Naive thymus-derived CD8-positive, alpha-beta T cell (primary cell): ENCODE results near the gene NOXO1. TPM values are rescaled to one million over a fixed set of nuclear protein-coding genes. Genes with fewer than 3 reads are reported as not detected.
"Not testable (repeated sequence)": the region's sequence is repeated elsewhere in the genome, so short reads cannot be mapped to it uniquely, and the experiment has no call there.

Experiments used
- ATAC-seq, 2 donors: fragments of 150-1000 bp; cut with Tn5 transposase in 1 of 2; sonication (Bioruptor Pico), chemical (Tn5 transposase) in 1 of 2; 1 replicate in 1 of 2; 2 replicates in 1 of 2; pipeline ENCODE4 v1.10.0; 2021; ENCODE audit warnings: mild to moderate bottlenecking in 2 of 2, moderate library complexity in 2 of 2
- POLR2A ChIA-PET: fragments of 350-600 bp; sonication (Branson Sonifier 250); formaldehyde crosslinking; loops from one replicate; lab custom pipeline; 2021; ENCODE audit warnings: antibody characterized with exemption; lab: Charles Lee
- DNase-seq, 10 donors: peaks; one replicate each; pipeline versions ENCODE4 v3.0.0 to v3.0.0-alpha.2; 2020 to 2022
- H3K27ac Mint-ChIP-seq, 10 donors: one replicate each; pipeline ENCODE4 v1.8.0; 2020 to 2022; ENCODE audit warnings: mild to moderate bottlenecking in 10 of 10, mixed read lengths in 10 of 10, moderate library complexity in 4 of 10, inconsistent platforms in 1 of 10
- H3K27me3 Mint-ChIP-seq, 5 donors: one replicate each; pipeline ENCODE4 v1.8.0; 2021 to 2022; ENCODE audit warnings: mixed read lengths in 5 of 5
- H3K36me3 Mint-ChIP-seq, 3 donors: one replicate each; pipeline ENCODE4 v1.8.0; 2020 to 2022; ENCODE audit warnings: mixed read lengths in 3 of 3, mild to moderate bottlenecking in 2 of 3, inconsistent platforms in 1 of 3
- H3K4me1 Mint-ChIP-seq, 4 donors: one replicate each; pipeline ENCODE4 v1.8.0; 2021 to 2022; ENCODE audit warnings: mixed read lengths in 4 of 4
- H3K4me3 Mint-ChIP-seq, 10 donors: one replicate each; pipeline ENCODE4 v1.8.0; 2020 to 2022; ENCODE audit warnings: mild to moderate bottlenecking in 10 of 10, mixed read lengths in 10 of 10, moderate library complexity in 6 of 10, inconsistent platforms in 1 of 10
- H3K9me3 Mint-ChIP-seq, 9 donors: one replicate each; pipeline ENCODE4 v1.8.0; 2020 to 2022; ENCODE audit warnings: mixed read lengths in 9 of 9, mild to moderate bottlenecking in 3 of 9, inconsistent platforms in 1 of 9, moderate library complexity in 1 of 9
- polyA plus RNA-seq, 3 donors: library from polyadenylated mRNA; unstranded; fragments of 300-500 nt; fragmentation: Illumina TruSeq; gene quantifications; one replicate each; pipeline ENCODE4 v1.2.3, GENCODE V29; 2021
- total RNA-seq, 8 experiments: library from RNA in 2 of 8; stranded (reverse) in 2 of 8; gene quantifications; one replicate each; pipeline ENCODE4 v1.2.3 and lab custom pipeline; 2021 to 2026

NOXO1 gene
- total and polyA plus RNA-seq, 5 experiments from 2014 or later: 1.3 to 2.3 TPM; not detected in 3

- Mint-ChIP-seq H3K9me3 (no peaks in the 10 kb centered on the region), H3K36me3 (peaks cover 0 to 9% (median 2%) of the 10 kb centered on the region in 3 donors), H3K27ac (no peak overlapping the region), H3K27me3 (no peaks in the 10 kb centered on the region), H3K4me1 (peaks cover 0 to 24% (median 15%) of the 10 kb centered on the region in 4 donors), H3K4me3 (peak overlapping the region in 2 of 10 donors; percentile 20 to 36)
- POLR2A ChIA-PET: interaction anchor here (0.7 to 1.5 kb wide), 5 partner anchors 24 to 215 kb away, joined by 3 to 5 read pairs (median 3); partner anchors contain the start of genes RPS2 and TRAF7
- no peak for DNase-seq
- no peak for ATAC-seq
These were observed 40.8 kb downstream of the NOXO1 start for GRCh38 chr16:1940273-1941161.

DNA sequence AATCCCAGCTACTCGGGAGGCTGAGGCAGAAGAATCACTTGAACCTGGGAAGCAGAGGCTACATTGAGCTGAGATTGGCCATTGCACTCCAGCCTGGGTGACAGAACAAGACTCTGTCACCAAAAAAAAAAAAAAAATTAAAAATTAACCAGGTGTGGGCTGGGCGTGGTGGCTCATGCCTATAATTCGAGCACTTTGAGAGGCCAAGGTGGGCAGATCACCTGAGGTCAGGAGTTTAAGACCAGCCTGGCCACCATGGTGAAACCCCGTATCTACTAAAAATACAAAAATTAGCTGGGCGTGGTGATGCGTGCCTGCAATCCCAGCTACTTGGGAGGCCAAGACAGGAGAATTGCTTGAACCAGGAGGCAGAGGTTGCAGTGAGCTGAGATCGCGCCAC, 41.4 kb downstream of the NOXO1 start:
- POLR2A ChIA-PET: interaction anchor here (0.6 to 1.0 kb wide), 6 partner anchors 25 to 645 kb away, joined by 3 to 5 read pairs (median 3); partner anchors contain the start of gene RPS2
- not testable (repeated sequence) for H3K27me3 Mint-ChIP-seq, DNase-seq, H3K27ac Mint-ChIP-seq, ATAC-seq, H3K4me3 Mint-ChIP-seq, H3K36me3 Mint-ChIP-seq, H3K9me3 Mint-ChIP-seq
- peaks cover 0 to 24% (median 15%) of the 10 kb centered on the region in 4 donors for H3K4me1 Mint-ChIP-seq

- Mint-ChIP-seq H3K27me3 (no peaks in the 10 kb centered on the region), H3K27ac (no peak overlapping the region), H3K36me3 (peaks cover 0 to 9% (median 2%) of the 10 kb centered on the region in 3 donors), H3K4me3 (no peak overlapping the region), H3K4me1 (peaks cover 0 to 24% (median 14%) of the 10 kb centered on the region in 4 donors), H3K9me3 (no peaks in the 10 kb centered on the region)
- ATAC-seq (no peak), DNase-seq (no peak)
- POLR2A ChIA-PET: no interaction called here
These were observed 42.4 kb downstream of the NOXO1 start for GRCh38 chr16:1938910-1939309.

DNA sequence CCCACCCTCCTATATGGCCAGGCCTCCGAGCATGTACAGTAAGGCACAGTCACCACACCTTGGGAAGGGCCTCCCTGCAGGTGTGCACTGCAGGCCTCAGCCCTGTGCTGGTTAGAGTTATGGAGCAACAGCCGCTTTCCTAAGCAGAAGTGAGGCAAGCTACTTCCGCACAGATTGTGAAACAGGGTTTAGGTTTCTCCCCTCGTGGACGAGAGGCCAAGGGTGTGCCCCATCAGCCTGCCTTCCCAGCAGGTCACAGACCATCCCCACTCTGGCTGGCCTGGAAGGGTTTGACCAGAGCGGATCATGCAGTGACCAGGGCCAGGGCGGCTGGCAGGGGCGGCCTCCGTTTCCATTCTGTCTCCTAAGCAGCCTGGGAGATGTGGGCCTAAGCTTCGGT, 43.0 kb downstream of the NOXO1 start:
- POLR2A ChIA-PET: no interaction called here
- Mint-ChIP-seq H3K4me3 (peak overlapping the region in 1 of 10 donors; percentile 28), H3K4me1 (peaks cover 0 to 20% (median 9%) of the 10 kb centered on the region in 4 donors), H3K36me3 (peaks cover 0 to 9% (median 2%) of the 10 kb centered on the region in 3 donors), H3K27ac (peak overlapping the region in 1 of 10 donors; percentile 62), H3K27me3 (no peaks in the 10 kb centered on the region), H3K9me3 (no peaks in the 10 kb centered on the region)
- DNase-seq (no peak), ATAC-seq (no peak)

GRCh38 chr16:1936945-1937479, 44.3 kb downstream of the NOXO1 start:
- Mint-ChIP-seq H3K27ac (no peak overlapping the region), H3K27me3 (no peaks in the 10 kb centered on the region), H3K4me1 (peaks cover 0 to 13% (median under 1%) of the 10 kb centered on the region in 4 donors), H3K4me3 (no peak overlapping the region), H3K9me3 (no peaks in the 10 kb centered on the region), H3K36me3 (peaks cover 0 to 9% (median 2%) of the 10 kb centered on the region in 3 donors)
- DNase-seq (no peak), ATAC-seq (no peak)
- POLR2A ChIA-PET: no interaction called here

DNA sequence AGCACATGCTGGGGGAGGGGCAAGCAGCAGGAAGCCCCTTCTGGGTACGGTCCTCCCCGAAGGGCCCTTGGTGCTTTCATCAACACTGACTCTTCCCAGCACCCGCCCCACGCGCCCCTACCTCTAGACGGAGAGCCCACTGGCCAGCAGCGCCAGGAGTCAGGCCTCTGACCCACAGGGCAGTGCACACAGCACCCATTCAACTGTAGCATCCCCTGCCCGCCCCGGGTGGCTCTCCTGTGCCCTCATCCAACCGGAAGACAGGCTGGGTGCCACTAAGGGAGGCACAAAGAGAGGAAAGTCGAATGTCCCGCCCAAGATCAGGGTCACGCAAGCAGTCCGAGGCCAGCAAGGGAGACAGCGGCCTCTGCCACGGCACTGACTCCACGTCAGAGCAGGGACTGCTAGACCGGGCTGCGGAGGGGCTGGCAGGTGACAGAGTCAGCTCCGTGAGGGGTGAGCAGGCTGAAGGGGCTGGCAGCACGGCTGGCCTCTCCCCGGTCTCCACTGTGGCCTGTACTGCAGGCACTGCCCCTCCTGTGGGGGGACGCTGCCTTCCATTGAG, 48.1 kb downstream of the NOXO1 start:
- peaks cover 0 to 6% (median 2%) of the 10 kb centered on the region in 4 donors for H3K4me1 Mint-ChIP-seq

DNA sequence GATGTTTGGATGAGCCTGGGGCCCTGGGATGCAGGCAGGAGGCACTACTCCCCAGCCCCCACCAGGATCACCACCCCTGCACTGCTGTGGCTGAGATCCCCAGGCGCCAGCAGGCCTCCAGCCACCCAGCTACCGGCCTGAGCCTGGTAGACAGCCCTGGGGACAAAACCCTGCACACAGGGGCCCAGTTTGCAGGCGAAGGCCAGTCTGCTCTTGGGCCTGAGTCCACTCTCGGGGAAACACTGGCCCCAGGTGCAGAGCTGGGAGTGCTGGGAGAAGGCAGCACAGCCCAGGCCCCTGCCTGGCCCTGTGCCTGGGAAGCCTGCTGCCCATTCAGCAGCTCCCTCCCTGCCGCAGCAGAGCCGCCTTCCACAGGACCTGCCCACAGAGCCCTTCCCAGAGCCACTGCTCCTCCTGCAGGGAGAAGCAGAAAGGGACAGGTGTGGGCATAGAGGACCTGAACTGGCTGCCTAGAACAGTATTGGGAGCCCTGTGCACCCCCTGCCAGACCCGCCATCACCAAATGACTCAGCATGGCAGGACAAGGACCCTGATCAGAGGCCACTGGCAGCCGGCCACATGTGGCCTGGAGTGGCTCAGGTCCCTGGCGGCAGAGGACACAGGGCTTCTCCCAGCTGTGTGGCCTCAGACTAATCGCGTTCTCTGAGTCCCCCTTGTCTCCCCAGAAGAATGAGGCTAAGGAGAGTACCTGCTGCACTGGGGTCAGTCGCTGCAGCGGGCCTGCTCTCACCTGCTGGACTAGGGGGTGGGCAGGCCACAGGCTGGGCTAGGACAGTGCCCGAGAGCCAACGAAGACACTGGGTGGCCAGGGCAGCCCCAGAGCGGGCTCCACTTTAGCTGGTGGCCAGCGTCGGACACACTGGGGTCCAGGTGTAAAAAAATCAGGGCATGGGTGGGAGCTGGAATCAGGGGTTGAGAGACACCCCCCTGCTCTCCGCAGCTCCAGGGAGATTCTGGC, 48.9 kb downstream of the NOXO1 start:
- H3K27ac Mint-ChIP-seq: no peak overlapping the region
- DNase-seq (no peak), ATAC-seq (no peak)
- peaks cover 0 to 6% (median 2%) of the 10 kb centered on the region in 4 donors for H3K4me1 Mint-ChIP-seq
- no peak overlapping the region for H3K4me3 Mint-ChIP-seq
- peaks cover 0 to 2% (median 0%) of the 10 kb centered on the region in 3 donors for H3K36me3 Mint-ChIP-seq
- no peaks in the 10 kb centered on the region for H3K9me3 Mint-ChIP-seq
- no peaks in the 10 kb centered on the region for H3K27me3 Mint-ChIP-seq
- POLR2A ChIA-PET: interaction anchor here (0.5 kb wide), 1 partner anchor 459 kb away, joined by 3 read pairs; no protein-coding TSS in a partner anchor

More for the DNA sequence above, 48.1 kb downstream of the NOXO1 start:
- no peaks in the 10 kb centered on the region for H3K9me3 Mint-ChIP-seq
- no peak overlapping the region for H3K4me3 Mint-ChIP-seq
- POLR2A ChIA-PET: no interaction called here
- H3K36me3 Mint-ChIP-seq: peaks cover 0 to 2% (median 0%) of the 10 kb centered on the region in 3 donors
- DNase-seq (no peak), ATAC-seq (no peak)
- no peaks in the 10 kb centered on the region for H3K27me3 Mint-ChIP-seq
- H3K27ac Mint-ChIP-seq: no peak overlapping the region

DNA sequence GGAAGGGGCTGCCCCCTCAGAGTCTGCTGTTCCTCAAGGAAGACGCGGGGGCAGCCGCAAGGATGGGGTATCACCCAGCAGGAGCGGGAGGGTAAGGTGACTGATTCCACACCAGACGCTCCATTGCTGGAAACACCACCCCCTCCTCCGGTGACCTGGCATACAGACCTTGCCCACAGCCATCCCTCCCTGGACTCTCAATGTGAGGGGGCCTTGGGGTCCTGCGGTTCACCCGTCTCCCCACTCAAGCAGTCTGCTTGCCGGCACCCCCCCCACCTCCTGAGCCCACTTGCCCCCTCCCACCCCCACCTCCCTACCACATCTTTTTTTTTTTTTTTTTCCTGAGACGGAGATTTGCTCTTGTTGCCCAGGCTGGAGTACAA, 50.9 kb downstream of the NOXO1 start:
- H3K27me3 Mint-ChIP-seq: no peaks in the 10 kb centered on the region
- ATAC-seq (no peak), DNase-seq (no peak)
- H3K9me3 Mint-ChIP-seq: no peaks in the 10 kb centered on the region
- H3K4me3 Mint-ChIP-seq: peak overlapping the region in 4 of 10 donors; percentile 26 to 67 (median 42)
- peaks cover 0 to 6% (median 2%) of the 10 kb centered on the region in 4 donors for H3K4me1 Mint-ChIP-seq
- H3K36me3 Mint-ChIP-seq: no peaks in the 10 kb centered on the region
- POLR2A ChIA-PET: no interaction called here
- peak overlapping the region in 1 of 10 donors; percentile 11 for H3K27ac Mint-ChIP-seq

DNA sequence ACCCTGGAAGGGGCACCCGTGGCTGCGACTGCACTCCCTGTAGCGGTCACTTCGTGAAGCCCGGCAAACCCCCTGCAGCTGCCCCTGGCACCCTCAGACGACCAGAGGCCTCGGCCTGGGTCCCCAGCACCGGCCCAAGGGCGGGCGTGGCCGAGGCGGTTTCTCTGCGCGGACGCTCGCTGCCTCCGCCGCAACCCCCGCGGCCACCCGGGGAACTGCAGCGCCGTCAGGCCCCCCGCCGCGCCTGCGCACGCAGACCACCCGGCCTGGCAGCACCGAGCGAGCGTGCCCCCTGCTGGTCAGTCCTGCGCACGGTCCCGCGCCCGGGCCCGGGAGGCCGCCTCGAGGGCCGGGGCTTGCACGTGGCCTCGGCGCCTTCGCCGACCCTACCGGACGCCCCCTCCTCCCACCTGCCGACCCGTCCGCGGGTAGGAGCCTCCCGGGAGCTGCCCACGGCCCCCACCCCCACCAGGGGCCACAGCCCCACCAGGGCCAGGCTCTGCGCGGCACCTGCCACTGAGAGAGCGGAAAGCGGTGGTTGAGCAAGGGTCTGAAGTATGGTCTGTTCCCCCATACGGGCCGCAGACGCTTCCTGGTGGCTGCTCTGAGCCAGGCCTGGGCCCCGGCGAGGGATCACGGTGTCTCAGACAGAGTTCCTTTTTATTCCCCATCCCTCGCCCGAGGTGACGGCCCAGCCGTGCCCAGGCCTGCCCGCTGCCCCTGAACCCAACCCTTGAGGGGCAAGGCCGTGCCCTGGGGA, 51.5 kb downstream of the NOXO1 start:
- H3K36me3 Mint-ChIP-seq: no peaks in the 10 kb centered on the region
- POLR2A ChIA-PET: interaction anchor here (0.7 to 1.5 kb wide), 5 partner anchors 14 to 437 kb away, joined by 3 to 7 read pairs (median 3); partner anchors contain the start of genes EME2, NUBP2, RPS2 and SPSB3
- peak; percentile 97 for ATAC-seq
- peak; percentile 79 to 98 (median 93) for DNase-seq
- H3K27ac Mint-ChIP-seq: peak overlapping the region in 1 of 10 donors; percentile 84
- H3K27me3 Mint-ChIP-seq: peaks cover 0 to 4% (median 1%) of the 10 kb centered on the region in 5 donors
- peaks cover 0 to 6% (median 2%) of the 10 kb centered on the region in 4 donors for H3K4me1 Mint-ChIP-seq
- peak overlapping the region in 7 of 10 donors; percentile 45 to 76 (median 67) for H3K4me3 Mint-ChIP-seq
- no peaks in the 10 kb centered on the region for H3K9me3 Mint-ChIP-seq

DNA sequence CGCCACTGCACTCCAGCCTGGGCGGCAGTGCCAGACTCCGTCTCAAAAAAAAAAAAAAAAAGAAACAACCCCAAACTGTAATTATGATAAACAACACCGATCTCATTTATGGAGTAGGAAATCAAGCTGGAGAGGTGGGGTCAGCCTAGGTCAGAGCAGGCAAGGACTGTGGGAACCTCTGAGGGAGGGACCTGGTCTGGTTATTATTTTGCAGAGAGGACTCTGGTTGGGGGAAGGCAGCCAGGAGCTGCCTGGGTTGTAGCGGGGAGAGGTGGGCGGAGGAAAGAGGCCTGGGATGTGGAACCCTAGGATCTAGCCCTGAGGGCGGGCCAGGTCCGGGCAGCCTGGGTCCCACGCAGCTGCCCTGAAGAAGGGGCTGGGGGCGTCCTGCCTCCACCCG, 52.2 kb downstream of the NOXO1 start:
- POLR2A ChIA-PET: interaction anchor here (0.6 to 1.5 kb wide), 6 partner anchors 15 to 436 kb away, joined by 3 to 7 read pairs (median 3); partner anchors contain the start of genes EME2, NUBP2, RPS2 and SPSB3
- ATAC-seq: peak; percentile 29 to 38
- DNase-seq: peak in 2 of 10 donors; percentile 5 to 17
- Mint-ChIP-seq H3K27me3 (peaks cover 0 to 9% (median 4%) of the 10 kb centered on the region in 5 donors), H3K4me3 (peak overlapping the region; percentile 67 to 89 (median 83)), H3K27ac (peak overlapping the region in 8 of 10 donors; percentile 53 to 88 (median 74)), H3K9me3 (no peaks in the 10 kb centered on the region), H3K4me1 (peaks cover 0 to 6% (median 2%) of the 10 kb centered on the region in 4 donors), H3K36me3 (no peaks in the 10 kb centered on the region)
